NCI-H1930 (cell line): ENCODE results near the gene GPR153.

Source experiments
- DNase-seq, 2 experiments: peaks; one replicate each; lab custom pipeline; 2025; lab: John Stamatoyannopoulos, UW

GPR153 gene

DNA sequence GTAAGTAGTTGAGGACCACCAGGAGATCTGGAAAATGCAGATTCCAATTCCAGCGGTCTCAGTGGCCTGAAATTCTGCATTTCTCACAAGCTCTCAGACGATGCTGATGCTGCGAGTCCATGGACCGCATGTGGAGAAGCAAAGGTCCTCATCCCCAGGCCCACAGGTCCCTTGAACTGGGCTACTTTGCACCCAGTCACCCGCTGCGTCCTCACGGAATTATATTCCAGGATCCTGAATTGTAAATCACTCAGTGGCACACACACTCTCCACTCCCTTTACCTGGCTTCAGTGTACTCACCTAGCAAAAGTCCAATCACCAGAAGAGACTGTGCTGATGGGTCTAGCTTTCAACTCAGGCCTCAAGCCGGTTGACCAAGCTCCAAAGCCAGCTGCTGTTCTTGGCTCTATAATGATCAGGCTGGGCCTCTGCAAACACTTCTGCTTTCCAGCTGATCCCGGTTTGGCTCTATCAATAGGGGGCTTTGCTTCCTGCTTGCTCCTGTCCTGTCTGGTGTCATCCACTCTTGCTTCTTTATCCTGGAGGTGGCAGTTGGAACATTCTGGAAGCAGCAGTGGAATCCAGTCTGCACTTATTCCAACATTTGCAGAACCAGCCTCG, 60.6 kb downstream of the GPR153 start:
- DNase-seq: no peak

GRCh38 chr1:6199298-6200187, 61.4 kb downstream of the GPR153 start, which contains the start of gene RPL22:
Gene RPL22, minus strand, starts transcription at chr1:6199595. Its CDS starts 22 bp downstream, at chr1:6199573.
- peak; percentile 98 to 99 for DNase-seq

DNA sequence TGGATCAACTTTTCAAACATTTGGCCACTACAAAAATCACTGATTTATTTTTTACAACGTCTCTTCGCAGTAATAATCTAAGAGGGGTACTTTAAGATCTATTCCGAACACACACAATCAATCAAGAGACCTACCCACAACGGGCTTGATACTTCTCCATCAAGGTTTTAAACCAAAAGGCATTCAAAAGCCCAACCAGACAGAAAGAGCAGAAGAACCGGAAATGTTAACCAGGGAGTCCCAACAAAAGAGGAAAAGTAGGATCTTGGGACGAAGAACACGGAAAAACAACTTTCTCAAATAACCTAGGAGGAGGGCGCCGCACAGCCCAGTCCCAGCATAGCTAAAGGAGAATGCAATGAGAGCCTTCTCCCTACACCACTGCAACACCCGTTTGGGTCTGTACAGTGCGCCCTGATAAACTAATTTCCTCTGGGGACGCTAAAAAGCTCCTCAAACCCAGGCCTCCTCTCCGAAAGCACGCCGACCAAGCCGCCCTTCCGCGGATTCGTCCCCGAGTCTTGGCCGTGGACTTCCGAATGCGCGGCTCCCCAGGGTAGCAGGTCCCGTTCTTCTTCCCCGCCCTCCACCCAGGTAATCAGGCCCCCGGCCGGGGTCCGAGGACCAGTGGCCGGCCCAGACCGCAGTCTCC, 62.1 kb downstream of the GPR153 start:
- no peak for DNase-seq

DNA sequence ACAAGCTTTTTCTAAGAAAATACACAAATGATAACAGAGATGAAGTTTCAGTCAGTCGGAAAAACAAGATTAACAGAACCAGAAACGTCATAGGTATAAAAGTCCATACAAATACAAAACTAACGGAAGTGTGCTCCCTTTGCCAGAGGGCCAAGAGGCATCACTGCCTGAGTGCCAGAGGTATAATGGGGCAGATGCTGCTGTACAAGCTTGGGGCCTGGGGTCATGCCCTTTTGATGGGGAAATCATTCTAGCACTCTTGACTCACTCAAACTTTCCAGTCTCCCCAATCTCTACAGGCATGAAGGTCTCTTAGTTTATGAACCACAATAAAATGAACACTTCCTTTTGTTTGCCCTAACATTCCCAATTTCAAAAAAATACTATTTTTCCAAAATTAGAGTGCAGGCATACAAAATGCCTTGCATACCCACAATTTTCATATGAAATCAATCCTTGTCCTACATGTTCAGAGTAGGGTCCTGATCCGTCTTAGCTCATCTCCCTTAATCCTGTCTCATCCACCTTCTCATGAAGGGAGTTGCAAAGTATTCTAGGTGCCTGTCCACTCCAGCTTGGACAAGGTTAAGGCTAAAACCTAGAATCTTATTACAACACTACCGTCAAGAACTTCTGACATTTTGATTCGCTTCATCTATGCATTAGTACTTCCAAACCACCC, 63.0 kb downstream of the GPR153 start:
- DNase-seq: no peak
